Lower lobe of right lung (tissue), 2 donors: ENCODE results near the gene EXD2. TPM values are rescaled to one million over a fixed set of nuclear protein-coding genes. Genes with fewer than 3 reads are reported as not detected.
"Not testable (repeated sequence)": the region's sequence is repeated elsewhere in the genome, so short reads cannot be mapped to it uniquely, and the experiment has no call there.

Experiments used
- ATAC-seq, 2 donors: fragments of 200-7000 bp; cut with Tn5 transposase; one replicate each; pipeline ENCODE4 v1.9.1; 2020 to 2022; ENCODE audit warnings: mild to moderate bottlenecking in 2 of 2, moderate library complexity in 2 of 2
- DNase-seq: peaks from one replicate; pipeline ENCODE4 v3.0.0-alpha.2; 2020
- H3K27ac ChIP-seq: fragments of 200-600 bp; one replicate; pipeline ENCODE4 v1.8.0; 2022
- H3K27me3 ChIP-seq: fragments of 200-600 bp; one replicate; pipeline ENCODE4 v1.8.0; 2022; ENCODE audit warnings: low read depth
- H3K36me3 ChIP-seq: fragments of 200-600 bp; one replicate; pipeline ENCODE4 v1.8.0; 2022; ENCODE audit warnings: mild to moderate bottlenecking
- H3K4me1 ChIP-seq: fragments of 200-600 bp; one replicate; pipeline ENCODE4 v1.8.0; 2022
- H3K4me3 ChIP-seq: fragments of 200-600 bp; one replicate; pipeline ENCODE4 v1.8.0; 2022; ENCODE audit warnings: mild to moderate bottlenecking
- H3K9me3 ChIP-seq: fragments of 200-600 bp; one replicate; pipeline ENCODE4 v1.8.0; 2022
- CTCF ChIP-seq: fragments of 200-600 bp; IDR thresholded peaks from one replicate; pipeline ENCODE4 v1.8.0; 2022; ENCODE audit warnings: antibody characterized with exemption, mild to moderate bottlenecking
- intact Hi-C: fragments of 100-400 bp; cut with DNase I; formaldehyde crosslinking; loops from one replicate; pipeline ENCODE4 v1.11.0; 2022
- total RNA-seq: library from RNA; stranded (reverse); fragmentation: NEBNext Ultra II Directional; extraction: Animal tissue kit (Norgen Biotek cat#: 25700); gene quantifications from one replicate; pipeline ENCODE4 v1.2.1, GENCODE V29; 2021
- donor health status: DM: no; HTN: yes; CAD: no; lungs with severe emphysema.

The EXD2 gene
- total RNA-seq, 1 donor from 2014 or later: 23.7 TPM

GRCh38 chr14:69175130-69175529, 16.2 kb upstream of the EXD2 start:
- no peaks in the 10 kb centered on the region for H3K27me3 ChIP-seq
- no peaks in the 10 kb centered on the region for H3K36me3 ChIP-seq
- no peak for DNase-seq
- intact Hi-C loops: no loop called here
- H3K4me1 ChIP-seq: no peaks in the 10 kb centered on the region
- no peak overlapping the region for H3K27ac ChIP-seq
- no peak for ATAC-seq
- no peak for TF ChIP-seq CTCF
- no peaks in the 10 kb centered on the region for H3K9me3 ChIP-seq
- H3K4me3 ChIP-seq: no peak overlapping the region

- Histone ChIP-seq H3K9me3 (no peaks in the 10 kb centered on the region), H3K4me1 (no peaks in the 10 kb centered on the region), H3K36me3 (no peaks in the 10 kb centered on the region), H3K27ac (no peak overlapping the region), H3K27me3 (no peaks in the 10 kb centered on the region), H3K4me3 (no peak overlapping the region)
- no peak for ATAC-seq
- intact Hi-C loops: no loop called here
- TF ChIP-seq CTCF: no peak
- no peak for DNase-seq
Measured at GRCh38 chr14:69181491-69181890, 9.8 kb upstream of the EXD2 start.

DNA sequence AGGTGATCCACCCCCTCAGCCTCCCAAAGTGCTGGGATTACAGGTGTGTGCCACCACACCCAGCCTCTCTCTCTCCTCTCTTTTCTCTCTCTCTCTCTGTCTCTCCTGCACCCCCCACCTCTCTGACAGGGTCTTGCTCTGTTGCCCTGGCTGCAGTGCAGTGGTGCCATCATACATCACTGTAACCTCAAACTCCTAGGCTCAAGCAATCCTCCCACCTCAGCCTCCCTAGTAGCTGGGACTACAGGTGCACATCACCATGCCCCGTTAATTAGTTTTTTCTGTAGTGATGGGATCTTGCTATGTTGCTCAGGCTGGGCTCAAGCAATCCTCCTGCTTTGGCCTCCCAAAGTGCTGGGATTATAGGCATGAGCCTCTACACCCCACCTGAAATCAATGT, 8.7 kb upstream of the EXD2 start:
- H3K27ac ChIP-seq, H3K4me3 ChIP-seq, ATAC-seq, H3K27me3 ChIP-seq, DNase-seq, H3K4me1 ChIP-seq, H3K36me3 ChIP-seq, intact Hi-C loops, H3K9me3 ChIP-seq: not testable (repeated sequence)

DNA sequence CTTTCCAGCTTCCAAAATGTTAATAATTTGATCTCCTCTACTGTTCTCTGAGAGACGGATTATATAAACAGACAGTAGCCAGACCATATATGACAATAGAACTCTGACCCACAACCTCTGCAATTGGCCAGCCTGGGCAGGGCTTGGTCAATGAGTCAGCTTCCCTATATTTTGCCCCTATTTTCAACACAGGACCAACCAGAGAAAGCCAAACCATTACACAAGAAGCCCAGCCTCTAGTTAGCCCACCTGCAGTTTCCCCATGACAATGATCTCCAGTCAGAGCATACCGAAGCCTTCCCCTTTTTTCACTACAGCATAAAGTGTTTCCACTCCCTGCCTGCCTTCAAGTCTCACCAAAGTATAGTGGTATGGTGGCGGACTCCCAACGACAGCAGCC, 7.6 kb upstream of the EXD2 start:
- intact Hi-C loops: no loop called here
- DNase-seq (peak; percentile 57), ATAC-seq (peak; percentile 72 to 79)
- Histone ChIP-seq H3K27me3 (no peaks in the 10 kb centered on the region), H3K4me1 (no peaks in the 10 kb centered on the region), H3K9me3 (no peaks in the 10 kb centered on the region), H3K4me3 (no peak overlapping the region), H3K36me3 (no peaks in the 10 kb centered on the region), H3K27ac (no peak overlapping the region)
- no peak for TF ChIP-seq CTCF

DNA sequence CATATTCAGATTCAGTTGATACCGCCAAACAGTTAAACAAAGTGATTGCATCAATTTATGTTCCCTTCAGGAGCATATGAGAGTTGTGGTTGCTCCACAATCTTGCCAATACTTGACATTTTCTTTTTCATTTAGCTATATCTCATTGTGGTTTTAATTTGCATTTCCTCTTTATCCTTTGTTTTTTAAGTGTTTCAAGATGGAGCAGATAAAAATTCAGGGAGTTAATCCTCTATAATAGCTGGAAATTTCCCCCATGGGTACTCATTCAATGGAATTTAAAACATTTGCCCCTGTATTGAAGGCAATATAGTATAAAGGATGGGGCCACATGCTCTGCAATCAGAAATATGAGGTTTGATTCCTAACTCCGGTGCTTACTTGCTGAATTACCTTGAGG, 1.1 kb upstream of the EXD2 start:
- intact Hi-C loops: no loop called here
- no peak for TF ChIP-seq CTCF
- no peaks in the 10 kb centered on the region for H3K9me3 ChIP-seq
- no peak for ATAC-seq
- no peak overlapping the region for H3K27ac ChIP-seq
- DNase-seq: no peak
- H3K27me3 ChIP-seq: no peaks in the 10 kb centered on the region
- H3K4me1 ChIP-seq: peaks cover 9% of the 10 kb centered on the region
- H3K36me3 ChIP-seq: no peaks in the 10 kb centered on the region
- H3K4me3 ChIP-seq: no peak overlapping the region

DNA sequence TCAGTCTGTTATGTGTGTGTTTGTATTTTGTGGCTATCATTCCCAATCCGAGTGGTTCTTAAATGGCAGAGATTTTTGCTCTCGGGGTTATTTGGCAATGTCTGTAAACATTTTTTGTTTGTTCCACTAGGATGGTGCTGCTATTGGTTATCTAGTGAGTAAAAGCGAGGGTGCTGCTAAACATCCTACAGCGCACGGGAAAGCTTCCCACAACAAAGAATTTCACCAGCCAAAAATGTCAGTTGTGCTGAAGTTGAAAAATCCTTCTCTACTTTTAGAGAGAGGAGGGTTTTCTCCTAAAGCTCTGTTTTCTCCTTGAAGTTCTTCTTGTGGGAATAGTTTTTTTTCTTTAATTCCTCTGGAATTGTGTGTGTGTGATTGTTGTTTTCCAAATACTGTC, 2.4 kb downstream of the EXD2 start:
- H3K4me1 ChIP-seq: peaks cover 9% of the 10 kb centered on the region
- TF ChIP-seq CTCF: no peak
- no peak overlapping the region for H3K27ac ChIP-seq
- ATAC-seq: no peak
- no peak for DNase-seq
- no peaks in the 10 kb centered on the region for H3K9me3 ChIP-seq
- intact Hi-C loops: no loop called here
- no peaks in the 10 kb centered on the region for H3K27me3 ChIP-seq
- no peak overlapping the region for H3K4me3 ChIP-seq
- H3K36me3 ChIP-seq: no peaks in the 10 kb centered on the region
